GM23248 (cell line): ENCODE data around the gene CMTM5. TPM values are rescaled to one million over a fixed set of nuclear protein-coding genes. Genes with fewer than 3 reads are reported as not detected.
"Not testable (repeated sequence)": the region's sequence is repeated elsewhere in the genome, so short reads cannot be mapped to it uniquely, and the experiment has no call there.

Experiments
- DNase-seq: peaks from one replicate; pipeline ENCODE4 v3.0.0-alpha.2; 2015
- H2AFZ ChIP-seq: fragments of 200-600 bp; sonication (generic); 2 replicates; pipeline ENCODE4 v1.6.1; 2016; ENCODE audit warnings: antibody characterized with exemption
- H3F3A ChIP-seq: fragments of 200-600 bp; sonication (generic); 2 replicates; pipeline ENCODE4 v1.6.1; 2016; ENCODE audit warnings: mild to moderate bottlenecking, antibody characterized with exemption, mixed run types; ENCODE audit not compliant: insufficient read depth
- H3K27ac ChIP-seq: fragments of 200-600 bp; sonication (generic); 2 replicates; pipeline ENCODE4 v1.5.1; 2016; ENCODE audit warnings: mild to moderate bottlenecking
- H3K27me3 ChIP-seq: fragments of 200-600 bp; sonication (generic); replicated peaks from 2 replicates; pipeline ENCODE4 v1.6.1; 2016; ENCODE audit warnings: mild to moderate bottlenecking; ENCODE audit not compliant: insufficient read depth
- H3K36me3 ChIP-seq: fragments of 200-600 bp; sonication (generic); 2 replicates; pipeline ENCODE4 v1.6.1; 2016; ENCODE audit warnings: low read depth, mild to moderate bottlenecking
- H3K4me1 ChIP-seq: fragments of 200-600 bp; sonication (generic); 2 replicates; pipeline ENCODE4 v1.6.1; 2016; ENCODE audit warnings: mild to moderate bottlenecking; ENCODE audit not compliant: insufficient read depth
- H3K4me2 ChIP-seq: fragments of 200-600 bp; sonication (generic); one replicate; pipeline ENCODE4 v1.6.1; 2016; ENCODE audit warnings: mild to moderate bottlenecking; ENCODE audit not compliant: unreplicated experiment
- H3K4me3 ChIP-seq: fragments of 200-600 bp; sonication (generic); 2 replicates; pipeline ENCODE4 v1.5.1; 2016; ENCODE audit warnings: mild to moderate bottlenecking
- H3K79me2 ChIP-seq: fragments of 200-600 bp; sonication (generic); 2 replicates; pipeline ENCODE4 v1.6.1; 2016; ENCODE audit warnings: mild to moderate bottlenecking; ENCODE audit not compliant: insufficient read depth
- H3K9ac ChIP-seq: fragments of 200-600 bp; sonication (generic); 2 replicates; pipeline ENCODE4 v1.6.1; 2016; ENCODE audit warnings: mild to moderate bottlenecking
- H3K9me2 ChIP-seq: fragments of 200-600 bp; sonication (generic); 2 replicates; pipeline ENCODE4 v1.6.1; 2016; ENCODE audit warnings: mixed run types, mild to moderate bottlenecking, moderate library complexity; ENCODE audit not compliant: insufficient read depth
- H3K9me3 ChIP-seq: fragments of 200-600 bp; sonication (generic); one replicate; pipeline ENCODE4 v1.6.1; 2017; ENCODE audit warnings: low read depth
- H4K20me1 ChIP-seq: fragments of 200-600 bp; sonication (generic); 2 replicates; pipeline ENCODE4 v1.6.0; 2016; ENCODE audit not compliant: insufficient read depth
- EZH2 ChIP-seq: fragments of 200-600 bp; sonication (generic); IDR thresholded peaks from 2 replicates; pipeline ENCODE4 v1.6.1; 2018; ENCODE audit warnings: antibody characterized with exemption, mild to moderate bottlenecking; ENCODE audit not compliant: insufficient read depth, poor library complexity, severe bottlenecking
- EZH2phosphoT487 ChIP-seq: fragments of 200-600 bp; sonication (generic); IDR thresholded peaks from 2 replicates; pipeline ENCODE4 v1.6.1; 2018; ENCODE audit warnings: antibody characterized with exemption, moderate library complexity, mild to moderate bottlenecking, low read depth; ENCODE audit not compliant: insufficient read depth
- WGBS, 2 experiments: methylation state at CpG; one replicate each; pipeline ENCODE4 v1.1.6; 2015 to 2017; ENCODE audit warnings: low lambda C conversion rate in 2 of 2, low coverage in 1 of 2; ENCODE audit errors: missing lambda C conversion rate in 2 of 2; 5-methylcytosine and 5-hydroxymethylcytosine counted together
- in situ Hi-C: fragments of 300-500 bp; cut with MboI; formaldehyde crosslinking; loops from 2 replicates; pipeline ENCODE4 v1.15.0; 2020
- polyA plus RNA-seq: library from polyadenylated mRNA; unstranded; fragments of >200 nt; fragmentation: Nextera tagmentation; extraction: Ambion mirVana; gene quantifications from 2 replicates; pipeline ENCODE4 v1.2.1, GENCODE V29; 2016
- total RNA-seq: library from RNA; depleted of rRNA; stranded (reverse); fragments of >200 nt; shearing (Covaris generic); gene quantifications from 2 replicates; pipeline ENCODE4 v1.2.3, GENCODE V29; 2014

Gene CMTM5
- total and polyA plus RNA-seq, 2 experiments from 2014 or later = not detected

DNA sequence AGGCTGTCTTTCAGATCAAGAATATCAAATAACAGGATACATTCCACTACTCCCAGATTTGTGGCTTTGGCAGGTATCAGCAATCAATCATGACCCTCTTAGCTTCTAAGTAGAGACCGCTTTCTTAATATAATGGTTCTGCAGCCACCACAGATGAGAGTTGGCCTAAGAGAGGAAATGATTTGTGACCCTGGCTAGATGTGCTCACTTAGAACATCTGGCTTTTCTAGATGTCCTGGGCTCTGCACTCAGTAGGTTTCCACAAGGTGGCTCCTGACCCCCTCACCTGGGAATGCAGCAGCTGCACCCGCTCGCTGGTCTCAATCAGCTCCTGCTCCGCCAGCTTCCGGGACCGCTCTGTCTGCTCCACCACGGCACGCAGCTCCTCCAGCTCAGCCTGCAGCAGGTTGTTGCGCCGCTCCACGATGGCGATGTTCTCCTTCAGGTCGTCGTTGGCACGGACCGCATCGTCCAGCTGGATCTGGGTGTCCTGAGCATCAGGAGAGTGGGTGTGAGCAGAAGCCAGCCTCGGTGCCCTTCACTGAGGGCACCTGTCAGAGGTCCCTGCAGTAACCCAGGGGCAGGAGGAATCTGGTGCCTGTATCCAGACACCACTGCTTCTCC lies 8.9 kb downstream of the CMTM5 start:
- Histone ChIP-seq H3K4me3 (no peak overlapping the region), H2AFZ (no peak overlapping the region), H3K9me3 (no peaks in the 10 kb centered on the region), H3F3A (no peaks in the 10 kb centered on the region), H3K9ac (no peak overlapping the region), H3K27me3 (peaks cover 24% of the 10 kb centered on the region), H3K36me3 (no peaks in the 10 kb centered on the region), H3K79me2 (no peaks in the 10 kb centered on the region), H3K4me2 (no peak overlapping the region), H3K9me2 (no peaks in the 10 kb centered on the region), H4K20me1 (no peaks in the 10 kb centered on the region), H3K4me1 (no peaks in the 10 kb centered on the region), H3K27ac (no peak overlapping the region)
- DNase-seq = no peak
- WGBS, 2 experiments = 53 to 61% methylated on average over 18 of the region's 18 CpGs
- TF ChIP-seq EZH2phosphoT487 (no peak), EZH2 (no peak)
- in situ Hi-C loops = no loop called here

DNA sequence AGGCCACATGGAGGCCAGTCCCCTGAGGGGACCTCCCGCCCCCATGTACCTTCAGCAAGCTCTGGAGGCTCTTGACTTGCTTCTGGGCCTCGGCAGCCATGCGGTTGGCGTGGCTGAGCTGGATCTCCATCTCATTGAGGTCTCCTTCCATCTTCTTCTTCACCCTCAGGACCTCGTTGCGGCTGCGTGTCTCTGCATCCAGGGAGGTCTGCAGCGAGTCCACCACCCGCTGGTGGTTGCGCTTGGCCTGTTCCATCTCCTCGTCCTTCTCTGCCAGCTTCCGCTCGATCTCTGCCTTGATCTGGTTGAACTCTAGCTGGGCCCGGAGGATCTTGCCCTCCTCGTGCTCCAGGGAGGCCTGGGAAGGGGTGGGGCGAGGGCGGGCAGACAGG lies 9.4 kb downstream of the CMTM5 start:
- not testable (repeated sequence) for H3K9ac ChIP-seq
- 59 to 73% methylated on average over 14 to 17 of the region's 17 CpGs for WGBS, 2 experiments

DNA sequence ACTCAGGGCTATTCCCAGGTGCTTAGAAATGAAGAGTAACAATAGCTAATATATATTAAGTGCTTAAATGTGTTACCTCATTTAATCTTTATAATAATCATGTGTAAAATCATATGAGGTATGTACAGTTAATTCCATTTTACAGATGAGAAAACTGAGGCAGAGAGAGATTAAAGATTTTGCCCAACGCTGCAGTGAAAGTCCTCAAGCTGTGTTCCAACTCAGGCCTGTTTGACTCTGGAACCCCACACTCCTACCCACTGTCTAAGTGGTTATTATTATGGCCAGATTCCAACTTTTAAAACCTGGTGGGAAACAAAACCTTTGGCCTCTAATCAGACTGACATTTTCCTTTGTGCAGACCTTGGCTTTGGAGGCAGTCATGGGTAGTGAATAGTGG lies 10.2 kb downstream of the CMTM5 start:
- Histone ChIP-seq H3K9me2 (no peaks in the 10 kb centered on the region), H2AFZ (no peak overlapping the region), H3K4me1 (no peaks in the 10 kb centered on the region), H3F3A (no peaks in the 10 kb centered on the region), H3K4me3 (no peak overlapping the region), H4K20me1 (no peaks in the 10 kb centered on the region), H3K27me3 (peaks cover 27% of the 10 kb centered on the region), H3K9me3 (no peaks in the 10 kb centered on the region), H3K9ac (no peak overlapping the region), H3K36me3 (no peaks in the 10 kb centered on the region), H3K79me2 (no peaks in the 10 kb centered on the region), H3K4me2 (no peak overlapping the region), H3K27ac (no peak overlapping the region)
- DNase-seq = no peak
- in situ Hi-C loops = no loop called here
- WGBS, 2 experiments = 62 to 71% methylated on average over 1 of the region's 1 CpG
- TF ChIP-seq EZH2 = no peak
- no peak for TF ChIP-seq EZH2phosphoT487

More for the DNA sequence above, 9.4 kb downstream of the CMTM5 start:
- H3K4me1 ChIP-seq, H3K4me3 ChIP-seq, H3K9me2 ChIP-seq, H3K4me2 ChIP-seq, DNase-seq, H2AFZ ChIP-seq, H3K79me2 ChIP-seq, H4K20me1 ChIP-seq, in situ Hi-C loops, H3K36me3 ChIP-seq, H3K27ac ChIP-seq, H3K9me3 ChIP-seq, H3F3A ChIP-seq: not testable (repeated sequence)
- H3K27me3 ChIP-seq = peaks cover 26% of the 10 kb centered on the region

DNA sequence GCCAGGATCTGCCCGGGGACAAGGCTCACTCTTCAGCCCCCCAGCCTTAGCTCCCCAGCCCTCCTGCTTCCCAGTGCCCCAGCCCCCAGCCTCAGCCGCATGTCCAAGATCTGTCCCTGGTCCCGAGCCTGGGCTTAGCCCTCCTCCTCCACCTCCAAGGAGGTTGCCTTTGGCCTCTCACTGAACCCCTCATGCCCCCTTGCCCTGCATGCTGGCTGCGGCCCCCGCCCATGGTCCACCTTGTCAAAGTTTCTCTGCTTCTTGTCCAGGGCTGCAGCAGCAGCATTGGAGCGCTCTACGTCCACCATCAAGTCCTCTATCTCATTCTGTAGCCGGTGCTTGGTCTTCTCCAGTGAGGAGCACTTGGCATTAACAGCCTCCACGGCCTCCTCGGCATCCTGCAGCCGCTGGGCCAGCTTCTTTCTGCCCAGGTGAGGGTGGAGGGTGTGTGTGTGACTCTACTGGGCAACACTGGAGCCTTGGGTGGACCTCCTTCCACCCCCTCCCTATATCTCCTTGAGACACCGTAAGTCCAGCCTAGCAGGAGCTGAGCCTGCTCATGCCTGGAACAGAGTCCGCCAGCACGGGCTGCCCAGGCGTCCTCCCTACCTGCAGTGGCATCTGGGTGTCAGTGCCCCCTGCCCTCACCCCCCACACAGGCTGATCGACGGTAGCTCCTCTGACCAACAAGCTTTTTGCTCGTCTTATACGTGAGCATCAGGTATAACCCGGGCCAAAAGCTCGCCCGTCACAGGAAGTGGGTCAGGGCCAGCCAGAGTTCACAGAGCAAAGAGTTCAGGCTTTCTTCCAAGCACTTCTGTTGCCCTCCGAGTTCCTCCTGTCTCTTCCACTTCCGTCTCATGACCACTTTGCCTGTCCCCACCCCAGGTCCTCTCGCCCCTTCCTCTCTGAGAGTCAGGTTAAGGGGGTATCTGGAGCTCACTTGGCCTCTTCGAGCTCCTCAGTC lies 11.4 kb downstream of the CMTM5 start:
- H2AFZ ChIP-seq = no peak overlapping the region
- H3K36me3 ChIP-seq = no peaks in the 10 kb centered on the region
- no peak for DNase-seq
- WGBS, 2 experiments = 63 to 69% methylated on average over 21 to 26 of the region's 26 CpGs
- no peaks in the 10 kb centered on the region for H3K9me2 ChIP-seq
- no peaks in the 10 kb centered on the region for H4K20me1 ChIP-seq
- H3K9me3 ChIP-seq = no peaks in the 10 kb centered on the region
- H3K79me2 ChIP-seq = no peaks in the 10 kb centered on the region
- no peak overlapping the region for H3K4me2 ChIP-seq
- peaks cover 31% of the 10 kb centered on the region for H3K27me3 ChIP-seq
- H3K9ac ChIP-seq = no peak overlapping the region
- no peaks in the 10 kb centered on the region for H3K4me1 ChIP-seq
- H3K4me3 ChIP-seq = no peak overlapping the region
- no peak overlapping the region for H3K27ac ChIP-seq
- H3F3A ChIP-seq = no peaks in the 10 kb centered on the region
- TF ChIP-seq EZH2 (no peak), EZH2phosphoT487 (no peak)
- in situ Hi-C loops = no loop called here
